Measurements from ENCODE around the gene EXT2.

- no peak for TF ChIP-seq CTCF (IDR thresholded peaks at IDR 0.05)
- no peak for TF ChIP-seq POLR2A (IDR thresholded peaks at IDR 0.05)
These were observed 152.6 kb downstream of the EXT2 start for GRCh38 chr11:44248109-44248508.

Measured in testis (tissue), 2 donors.